ENCODE results near the gene SLC22A23.

The SLC22A23 gene

GRCh38 chr6:3413592-3413991, 43.3 kb downstream of the SLC22A23 start:
- no peak overlapping the region for H3K27ac ChIP-seq (ENCODE audit: insufficient read depth, low read depth, low read length, poor library complexity, severe bottlenecking)
- H3K36me3 ChIP-seq (ENCODE audit: control insufficient read depth, insufficient read depth, low read length), result no peaks in the 10 kb centered on the region
- 92% methylated on average over 3 of the region's 3 CpGs for WGBS, 2 experiments
- H3K4me1 ChIP-seq (ENCODE audit: control insufficient read depth, insufficient read depth, low read length), result no peaks in the 10 kb centered on the region
- H3K27me3 ChIP-seq (ENCODE audit: control insufficient read depth, insufficient read depth, low read length, poor library complexity, severe bottlenecking), result no peaks in the 10 kb centered on the region
- H3K4me3 ChIP-seq (ENCODE audit: insufficient read depth, low read depth, low read length), result no peak overlapping the region
- H3K9me3 ChIP-seq (ENCODE audit: control insufficient read depth, low read length), result no peaks in the 10 kb centered on the region

- WGBS, 2 experiments, result 84% methylated on average over 8 of the region's 8 CpGs
- Histone ChIP-seq H3K9me3 (ENCODE audit: control insufficient read depth, low read length) (no peaks in the 10 kb centered on the region), H3K27me3 (ENCODE audit: control insufficient read depth, insufficient read depth, low read length, poor library complexity, severe bottlenecking) (no peaks in the 10 kb centered on the region), H3K4me1 (ENCODE audit: control insufficient read depth, insufficient read depth, low read length) (no peaks in the 10 kb centered on the region), H3K4me3 (ENCODE audit: insufficient read depth, low read depth, low read length) (no peak overlapping the region), H3K36me3 (ENCODE audit: control insufficient read depth, insufficient read depth, low read length) (no peaks in the 10 kb centered on the region), H3K27ac (ENCODE audit: insufficient read depth, low read depth, low read length, poor library complexity, severe bottlenecking) (no peak overlapping the region)
These were observed 43.9 kb downstream of the SLC22A23 start for GRCh38 chr6:3412779-3413500.

- no peaks in the 10 kb centered on the region for H3K36me3 ChIP-seq (ENCODE audit: control insufficient read depth, insufficient read depth, low read length)
- H3K4me3 ChIP-seq (ENCODE audit: insufficient read depth, low read depth, low read length), result no peak overlapping the region
- H3K27ac ChIP-seq (ENCODE audit: insufficient read depth, low read depth, low read length, poor library complexity, severe bottlenecking), result no peak overlapping the region
- no peaks in the 10 kb centered on the region for H3K27me3 ChIP-seq (ENCODE audit: control insufficient read depth, insufficient read depth, low read length, poor library complexity, severe bottlenecking)
- H3K4me1 ChIP-seq (ENCODE audit: control insufficient read depth, insufficient read depth, low read length), result no peaks in the 10 kb centered on the region
- 96 to 98% methylated on average over 11 of the region's 11 CpGs for WGBS, 2 experiments
- no peaks in the 10 kb centered on the region for H3K9me3 ChIP-seq (ENCODE audit: control insufficient read depth, low read length)
These were observed 44.7 kb downstream of the SLC22A23 start for GRCh38 chr6:3411967-3412778.

DNA sequence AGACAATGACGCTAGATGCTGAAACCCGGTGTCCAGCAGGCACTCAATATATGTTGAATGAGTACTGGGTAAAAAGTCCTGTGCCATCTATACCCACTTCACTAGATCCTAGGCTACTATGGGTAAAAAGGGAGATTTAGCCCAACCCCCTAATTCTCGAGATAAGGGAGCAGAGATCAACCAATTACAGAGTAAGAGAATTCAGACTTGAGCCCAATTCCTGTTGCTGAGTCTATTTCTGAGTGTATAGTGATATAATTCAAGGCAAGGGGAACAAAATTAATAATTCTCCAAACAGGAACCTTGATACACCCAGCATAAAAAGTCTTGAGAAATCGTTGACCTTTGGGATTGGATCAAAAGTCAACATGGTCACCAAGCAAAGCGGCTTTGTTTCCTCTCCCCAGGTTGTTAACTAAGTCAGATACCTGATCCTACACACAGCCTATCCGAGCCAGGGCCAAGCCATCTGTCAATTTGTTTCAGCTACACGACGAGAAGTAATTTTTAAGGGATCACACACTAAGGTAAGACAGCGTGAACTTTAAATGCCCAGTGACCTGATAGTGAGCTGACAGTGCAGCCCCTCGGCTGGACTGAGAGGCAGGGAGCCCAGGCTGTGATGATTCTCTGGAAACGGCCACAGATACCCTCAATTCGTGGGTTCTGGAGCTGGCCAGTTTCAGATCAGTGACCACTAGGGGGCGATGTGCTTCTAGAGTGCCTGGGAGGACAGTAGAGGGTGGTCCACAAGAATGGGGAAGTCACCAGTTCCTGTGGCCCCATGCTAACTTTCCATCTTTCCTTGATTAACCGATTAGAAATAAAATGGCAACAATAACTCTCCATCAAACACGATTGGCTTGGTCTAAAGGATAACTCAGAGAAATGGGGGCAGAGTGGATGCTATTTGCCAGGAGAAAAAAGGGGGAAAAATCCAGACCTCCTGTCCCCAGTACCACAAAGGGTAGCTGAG, 46.2 kb downstream of the SLC22A23 start:
- Histone ChIP-seq H3K4me1 (ENCODE audit: control insufficient read depth, insufficient read depth, low read length) (no peaks in the 10 kb centered on the region), H3K27ac (ENCODE audit: insufficient read depth, low read depth, low read length, poor library complexity, severe bottlenecking) (no peak overlapping the region), H3K27me3 (ENCODE audit: control insufficient read depth, insufficient read depth, low read length, poor library complexity, severe bottlenecking) (no peaks in the 10 kb centered on the region), H3K4me3 (ENCODE audit: insufficient read depth, low read depth, low read length) (no peak overlapping the region), H3K36me3 (ENCODE audit: control insufficient read depth, insufficient read depth, low read length) (no peaks in the 10 kb centered on the region), H3K9me3 (ENCODE audit: control insufficient read depth, low read length) (no peaks in the 10 kb centered on the region)
- 54 to 56% methylated on average over 15 of the region's 15 CpGs for WGBS, 2 experiments

DNA sequence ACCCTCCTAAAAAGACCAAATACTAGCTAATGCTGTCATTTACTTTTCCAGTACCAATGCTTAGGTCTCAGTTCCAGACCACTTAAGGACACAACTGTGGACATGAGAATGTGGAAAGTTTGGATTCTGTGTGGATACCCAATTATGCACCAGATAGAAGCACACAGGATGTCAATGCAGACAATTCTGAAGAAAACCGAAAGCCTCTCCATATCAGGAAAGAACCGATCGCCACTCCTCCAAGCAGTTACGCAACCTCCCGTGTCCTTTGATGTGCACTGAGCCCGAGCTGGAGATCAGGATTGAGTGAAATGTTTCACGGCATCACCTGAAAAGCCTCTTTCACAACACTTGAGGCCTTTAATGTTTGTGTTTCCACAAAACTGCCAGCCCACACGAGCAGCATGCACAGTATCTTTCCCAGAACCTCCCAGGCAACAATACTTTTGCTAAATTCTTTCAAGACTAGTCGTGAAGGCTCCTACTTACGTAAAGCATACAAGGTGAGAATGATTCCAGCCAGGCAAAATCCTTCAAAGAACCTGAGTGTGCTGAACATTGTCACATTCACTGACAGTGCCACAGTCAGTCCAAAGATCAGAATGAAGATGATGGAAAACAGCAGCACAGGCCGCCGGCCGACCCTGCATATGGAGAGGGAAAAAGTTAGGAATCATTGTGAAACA, 47.0 kb downstream of the SLC22A23 start:
- H3K9me3 ChIP-seq (ENCODE audit: control insufficient read depth, low read length), result no peaks in the 10 kb centered on the region
- 84 to 88% methylated on average over 13 of the region's 13 CpGs for WGBS, 2 experiments
- no peaks in the 10 kb centered on the region for H3K36me3 ChIP-seq (ENCODE audit: control insufficient read depth, insufficient read depth, low read length)

DNA sequence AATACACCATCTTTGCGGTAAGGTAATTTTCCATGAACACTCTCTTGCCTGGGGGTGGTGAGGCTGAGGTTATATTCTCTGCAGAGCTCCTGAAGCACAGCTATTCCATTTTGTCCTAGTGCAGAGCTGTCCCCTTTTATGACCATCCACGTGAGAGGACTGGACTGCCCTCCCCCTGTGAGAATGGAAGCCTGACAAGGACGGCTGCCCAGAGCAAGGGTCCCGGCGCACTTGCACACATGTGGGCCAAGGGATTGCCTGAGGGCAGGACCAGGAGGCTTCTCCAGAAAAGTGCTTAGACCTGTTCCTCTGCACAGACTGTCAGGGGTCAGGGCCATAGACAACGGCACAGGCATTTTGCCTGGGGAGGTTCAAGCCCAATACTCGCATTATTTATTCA, 48.2 kb downstream of the SLC22A23 start:
- Histone ChIP-seq H3K27me3 (ENCODE audit: control insufficient read depth, insufficient read depth, low read length, poor library complexity, severe bottlenecking) (no peaks in the 10 kb centered on the region), H3K4me3 (ENCODE audit: insufficient read depth, low read depth, low read length) (no peak overlapping the region), H3K36me3 (ENCODE audit: control insufficient read depth, insufficient read depth, low read length) (no peaks in the 10 kb centered on the region), H3K9me3 (ENCODE audit: control insufficient read depth, low read length) (no peaks in the 10 kb centered on the region), H3K4me1 (ENCODE audit: control insufficient read depth, insufficient read depth, low read length) (no peaks in the 10 kb centered on the region), H3K27ac (ENCODE audit: insufficient read depth, low read depth, low read length, poor library complexity, severe bottlenecking) (no peak overlapping the region)
- WGBS, 2 experiments, result 94% methylated on average over 7 of the region's 7 CpGs

More for the DNA sequence above, 47.0 kb downstream of the SLC22A23 start:
- Histone ChIP-seq H3K27me3 (ENCODE audit: control insufficient read depth, insufficient read depth, low read length, poor library complexity, severe bottlenecking) (no peaks in the 10 kb centered on the region), H3K4me1 (ENCODE audit: control insufficient read depth, insufficient read depth, low read length) (no peaks in the 10 kb centered on the region), H3K4me3 (ENCODE audit: insufficient read depth, low read depth, low read length) (no peak overlapping the region), H3K27ac (ENCODE audit: insufficient read depth, low read depth, low read length, poor library complexity, severe bottlenecking) (no peak overlapping the region)

- H3K27ac ChIP-seq (ENCODE audit: insufficient read depth, low read depth, low read length, poor library complexity, severe bottlenecking), result no peak overlapping the region
- H3K4me3 ChIP-seq (ENCODE audit: insufficient read depth, low read depth, low read length), result no peak overlapping the region
- H3K9me3 ChIP-seq (ENCODE audit: control insufficient read depth, low read length), result no peaks in the 10 kb centered on the region
- no peaks in the 10 kb centered on the region for H3K4me1 ChIP-seq (ENCODE audit: control insufficient read depth, insufficient read depth, low read length)
- H3K27me3 ChIP-seq (ENCODE audit: control insufficient read depth, insufficient read depth, low read length, poor library complexity, severe bottlenecking), result no peaks in the 10 kb centered on the region
- no peaks in the 10 kb centered on the region for H3K36me3 ChIP-seq (ENCODE audit: control insufficient read depth, insufficient read depth, low read length)
These were observed 49.0 kb downstream of the SLC22A23 start for GRCh38 chr6:3407840-3408239.

DNA sequence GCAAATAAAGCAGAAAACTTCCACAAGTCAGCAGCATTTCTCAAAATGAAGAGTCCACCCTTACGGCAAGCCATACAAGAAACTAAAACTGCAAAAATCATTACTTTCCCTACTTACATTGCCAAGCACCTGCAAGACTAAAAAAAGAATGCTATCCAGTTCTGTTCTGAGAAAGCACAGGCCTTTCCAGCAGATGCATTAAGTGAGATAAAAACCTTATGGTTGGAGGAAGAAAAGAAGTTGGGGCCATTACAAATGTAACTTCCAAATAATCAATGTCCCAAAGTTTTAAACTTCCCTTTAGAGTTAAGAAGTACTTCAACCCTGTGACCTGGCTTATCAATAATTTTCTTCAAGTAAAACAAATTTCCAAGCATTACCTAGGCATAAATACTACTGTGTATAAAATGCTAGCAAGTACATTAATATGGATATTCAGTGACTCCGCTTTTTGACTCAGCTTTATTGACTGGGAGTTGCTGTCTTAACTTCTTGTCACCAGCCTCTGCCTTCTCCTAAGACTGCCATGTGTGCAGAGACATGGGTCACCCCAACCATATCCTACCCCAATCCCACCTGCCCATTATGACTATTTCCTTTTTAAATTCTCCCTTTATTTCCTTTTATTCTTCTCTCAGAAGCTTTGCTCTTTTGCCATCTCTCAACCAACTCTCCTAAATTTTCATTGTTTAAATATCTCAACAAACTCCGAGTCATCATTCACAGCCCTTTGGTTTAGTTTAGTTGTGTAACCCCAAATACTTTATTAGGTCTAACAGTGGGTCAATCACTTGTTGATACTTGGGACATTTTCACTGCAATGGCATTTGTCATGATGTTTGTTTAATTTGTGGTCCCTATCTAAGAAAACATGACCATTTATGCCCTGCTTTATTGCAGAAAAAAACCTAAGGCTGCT, 49.7 kb downstream of the SLC22A23 start:
- H3K4me1 ChIP-seq (ENCODE audit: control insufficient read depth, insufficient read depth, low read length), result no peaks in the 10 kb centered on the region
- H3K27me3 ChIP-seq (ENCODE audit: control insufficient read depth, insufficient read depth, low read length, poor library complexity, severe bottlenecking), result no peaks in the 10 kb centered on the region
- H3K27ac ChIP-seq (ENCODE audit: insufficient read depth, low read depth, low read length, poor library complexity, severe bottlenecking), result no peak overlapping the region
- H3K4me3 ChIP-seq (ENCODE audit: insufficient read depth, low read depth, low read length), result no peak overlapping the region
- 92 to 96% methylated on average over 3 of the region's 3 CpGs for WGBS, 2 experiments
- no peaks in the 10 kb centered on the region for H3K9me3 ChIP-seq (ENCODE audit: control insufficient read depth, low read length)
- H3K36me3 ChIP-seq (ENCODE audit: control insufficient read depth, insufficient read depth, low read length), result no peaks in the 10 kb centered on the region

DNA sequence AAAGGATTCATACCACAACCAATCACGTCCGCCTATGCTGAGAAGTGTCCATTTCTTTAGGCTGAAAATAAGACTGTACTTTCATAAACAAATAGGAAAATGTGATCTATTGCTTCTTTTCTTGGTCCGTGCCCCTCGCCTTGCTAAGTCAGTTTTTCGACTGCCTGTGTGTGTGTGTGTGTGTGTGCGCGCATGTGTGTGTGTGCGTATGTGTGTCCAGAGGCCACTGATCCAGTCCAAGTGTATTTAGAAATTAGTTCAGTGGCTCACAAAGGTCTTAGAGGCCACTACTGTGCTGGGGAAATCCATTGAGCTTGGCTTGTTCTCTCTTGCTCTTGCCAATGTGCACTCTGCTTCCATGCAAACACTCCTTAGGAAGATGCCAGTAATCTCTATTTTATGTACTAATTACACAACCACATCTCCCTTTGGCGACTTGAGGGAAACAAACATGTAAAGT, 50.5 kb downstream of the SLC22A23 start:
- Histone ChIP-seq H3K27ac (ENCODE audit: insufficient read depth, low read depth, low read length, poor library complexity, severe bottlenecking) (no peak overlapping the region), H3K4me3 (ENCODE audit: insufficient read depth, low read depth, low read length) (no peak overlapping the region), H3K36me3 (ENCODE audit: control insufficient read depth, insufficient read depth, low read length) (no peaks in the 10 kb centered on the region), H3K27me3 (ENCODE audit: control insufficient read depth, insufficient read depth, low read length, poor library complexity, severe bottlenecking) (no peaks in the 10 kb centered on the region), H3K4me1 (ENCODE audit: control insufficient read depth, insufficient read depth, low read length) (no peaks in the 10 kb centered on the region), H3K9me3 (ENCODE audit: control insufficient read depth, low read length) (no peaks in the 10 kb centered on the region)
- whole genome bisulfite sequencing, 2 experiments, result 73 to 77% methylated on average over 6 to 9 of the region's 9 CpGs

Data from ectodermal cell (in vitro differentiated cells).